SKM-1 treated with dmso at 0.1 percent for 144 hours (cell line): ENCODE results near the gene RXFP4.
"Not testable (repeated sequence)": the region's sequence is repeated elsewhere in the genome, so short reads cannot be mapped to it uniquely, and the experiment has no call there.

Source experiments
- DNase-seq: peaks from one replicate; lab custom pipeline; 2025; ENCODE audit not compliant: unreplicated experiment; lab: John Stamatoyannopoulos, UW

RXFP4 gene

GRCh38 chr1:155940993-155941844 is at the start of gene RXFP4:
Gene RXFP4 (plus strand): TSS chr1:155941638. CDS start chr1:155941710, 72 bp downstream.
- peak; percentile 55 for DNase-seq

DNA sequence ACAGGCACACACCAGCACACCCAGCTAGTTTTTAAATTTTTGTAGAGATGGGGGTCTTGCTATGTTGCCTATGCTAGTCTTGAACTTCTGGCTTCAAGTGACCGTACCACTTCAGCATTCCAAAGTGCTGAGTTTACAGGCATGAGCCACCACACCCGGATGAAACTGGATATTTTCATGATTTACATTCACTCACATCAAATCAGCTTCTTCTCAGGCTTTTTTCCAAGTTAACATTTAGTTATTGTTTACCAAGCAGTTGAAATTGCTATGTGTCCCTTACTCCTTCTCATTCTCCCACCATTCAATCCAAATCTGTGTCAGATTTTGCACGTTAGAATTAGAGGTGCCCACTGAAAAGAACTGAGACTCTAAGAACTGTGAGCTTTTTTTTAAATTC is 48.6 kb upstream of the RXFP4 start:
- DNase-seq: no peak

DNA sequence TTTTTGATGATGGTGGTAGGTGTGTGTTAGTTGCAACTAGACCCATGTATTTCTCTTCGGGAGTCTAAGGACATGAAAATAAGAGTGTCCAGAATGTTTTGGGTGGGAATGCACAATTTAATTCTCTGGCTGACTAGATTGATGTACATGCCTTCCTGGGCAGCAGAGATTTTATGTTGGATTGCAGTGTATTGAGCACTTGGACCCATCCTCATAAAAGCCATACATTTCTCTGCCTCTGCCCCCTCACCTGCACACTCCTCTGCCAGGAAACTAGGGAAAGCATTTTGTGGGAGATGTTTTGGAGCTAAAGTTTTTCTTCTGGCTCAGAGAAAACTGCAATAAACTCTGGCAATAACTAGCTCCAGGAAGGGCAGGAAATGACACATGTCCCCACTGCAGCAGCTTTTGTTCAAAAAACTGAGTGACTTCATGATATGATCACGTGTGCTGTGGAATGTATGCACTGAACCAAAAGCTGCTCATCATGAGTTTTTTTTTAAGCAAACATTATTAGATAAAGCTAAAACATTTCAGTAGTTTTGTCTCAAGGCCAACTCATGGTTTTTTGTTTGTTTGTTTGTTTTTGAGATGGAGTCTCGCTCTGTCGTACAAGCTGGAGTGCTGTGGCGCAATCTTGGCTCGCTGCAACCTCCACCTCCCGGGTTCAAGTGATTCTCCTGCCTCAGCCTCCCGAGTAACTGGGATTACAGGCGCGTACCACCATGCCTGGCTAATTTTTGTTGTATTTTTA is 47.9 kb upstream of the RXFP4 start:
- no peak for DNase-seq

GRCh38 chr1:155895617-155896016 is 45.8 kb upstream of the RXFP4 start:
- DNase-seq: not testable (repeated sequence)

- DNase-seq: not testable (repeated sequence)
Measured at GRCh38 chr1:155896476-155896875, 45.0 kb upstream of the RXFP4 start.

DNA sequence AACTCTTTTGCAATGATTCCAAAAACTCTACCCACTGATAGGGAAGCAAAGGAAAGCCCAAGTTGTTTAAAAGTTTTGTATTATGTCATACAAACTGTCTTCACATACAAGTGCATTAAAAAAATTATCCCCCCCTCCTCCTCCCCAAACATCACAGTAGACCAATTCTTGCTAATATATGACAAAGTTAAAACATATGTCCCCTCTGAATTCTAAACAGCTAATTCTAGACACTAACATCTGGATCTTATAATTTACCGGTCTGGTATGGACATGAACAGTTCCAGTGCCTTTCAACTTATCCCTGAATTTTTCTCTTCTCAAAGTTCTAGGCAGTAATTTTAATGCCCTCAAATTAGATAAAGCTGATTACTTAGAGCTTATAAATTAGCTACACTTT is 43.7 kb upstream of the RXFP4 start:
- DNase-seq: no peak

DNA sequence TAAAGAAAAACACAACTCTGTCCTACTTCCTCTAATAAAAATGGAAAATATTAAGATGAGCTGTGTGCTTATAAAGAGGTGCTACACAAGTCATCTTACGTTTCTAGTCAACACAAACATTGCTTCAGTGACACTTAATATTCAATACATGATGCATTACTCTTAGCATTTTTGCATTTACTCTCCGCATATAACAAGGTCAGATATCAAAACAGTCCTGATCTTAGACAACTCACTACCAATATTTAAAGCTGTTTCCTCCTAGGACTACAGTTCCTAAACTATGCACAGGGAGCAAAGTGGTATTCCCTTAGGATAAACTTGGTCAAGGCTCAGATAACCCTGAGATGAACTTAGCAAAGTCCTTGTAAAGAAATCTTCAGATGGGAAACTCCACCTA is 42.5 kb upstream of the RXFP4 start:
- no peak for DNase-seq

GRCh38 chr1:155899683-155900082 is 41.8 kb upstream of the RXFP4 start:
- DNase-seq: no peak

GRCh38 chr1:155900161-155900560 is 41.3 kb upstream of the RXFP4 start:
- no peak for DNase-seq

DNA sequence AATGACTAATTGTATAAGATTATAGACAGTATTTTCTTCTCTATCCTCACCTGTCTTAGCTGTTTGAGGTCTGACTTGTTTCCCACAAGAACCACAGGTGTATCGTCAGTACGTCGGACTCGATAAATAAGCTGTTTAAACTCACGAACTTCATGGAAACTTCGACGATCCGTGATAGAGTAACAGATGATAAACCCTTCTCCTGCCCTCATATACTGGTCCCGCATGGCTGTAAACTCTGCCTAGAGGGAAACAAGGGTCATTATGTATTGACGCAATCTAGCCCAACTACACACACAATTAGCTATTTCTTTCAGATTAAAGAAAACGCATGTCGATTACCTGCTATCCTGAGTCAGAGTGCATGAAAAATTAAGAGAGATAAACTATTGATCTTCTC is 37.2 kb upstream of the RXFP4 start:
- no peak for DNase-seq

- DNase-seq: peak; percentile 87
Measured at GRCh38 chr1:155909894-155910293, 31.5 kb upstream of the RXFP4 start.

- DNase-seq: no peak
Measured at GRCh38 chr1:155910621-155911121, 30.8 kb upstream of the RXFP4 start.

- peak; percentile 88 for DNase-seq
Measured at GRCh38 chr1:155911156-155912055, 30.0 kb upstream of the RXFP4 start, which contains the start of gene RIT1. Gene RIT1 (minus strand): TSS chr1:155911349. CDS start chr1:155910761, 588 bp downstream.

DNA sequence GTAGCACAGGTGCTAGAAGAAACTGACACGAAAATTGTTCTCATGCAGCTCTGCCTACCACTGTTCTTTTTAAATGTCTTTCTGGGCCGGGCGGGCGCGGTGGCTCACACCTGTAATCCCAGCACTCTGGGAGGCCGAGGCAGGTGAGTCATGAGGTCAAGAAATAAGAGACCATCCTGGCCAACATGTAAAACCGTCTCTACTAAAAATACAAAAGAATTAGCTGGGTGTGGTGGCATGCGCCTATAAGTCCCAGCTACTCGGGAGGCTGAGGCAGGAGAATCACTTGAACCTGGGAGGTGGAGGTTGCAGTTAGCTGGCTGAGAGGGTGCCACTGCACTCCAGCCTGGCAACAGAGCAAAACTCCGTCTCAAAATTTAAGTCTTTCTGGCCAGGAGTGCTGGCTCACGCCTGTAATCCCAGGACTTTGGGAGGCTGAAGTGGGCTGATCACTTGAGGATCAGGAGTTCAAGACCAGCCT is 29.3 kb upstream of the RXFP4 start:
- DNase-seq: no peak

GRCh38 chr1:155913969-155914757 is 27.3 kb upstream of the RXFP4 start:
- DNase-seq: no peak

- DNase-seq: no peak
Measured at GRCh38 chr1:155918660-155919059, 22.8 kb upstream of the RXFP4 start.

- DNase-seq: no peak
Measured at GRCh38 chr1:155919801-155920200, 21.6 kb upstream of the RXFP4 start.

- no peak for DNase-seq
Measured at GRCh38 chr1:155920717-155921116, 20.7 kb upstream of the RXFP4 start.

- no peak for DNase-seq
Measured at GRCh38 chr1:155925506-155925905, 15.9 kb upstream of the RXFP4 start.

DNA sequence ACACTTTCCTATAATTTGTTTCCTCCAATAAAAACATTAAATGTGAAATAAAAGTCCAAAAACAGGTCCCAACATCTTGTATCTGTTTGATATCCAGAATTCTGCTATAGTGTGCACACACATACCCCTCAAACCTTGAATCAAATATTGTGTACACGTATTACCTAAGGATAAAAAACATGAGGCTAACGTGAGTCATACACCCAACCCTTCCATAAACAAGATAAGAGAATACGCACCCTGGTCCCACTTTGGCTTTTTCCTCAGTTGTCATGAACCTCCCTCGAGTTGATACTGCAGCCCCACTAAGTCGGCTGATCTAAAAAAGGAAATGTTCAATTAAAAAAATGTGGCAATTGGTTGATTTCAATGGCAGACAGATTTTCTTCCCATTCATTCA is 12.4 kb upstream of the RXFP4 start:
- DNase-seq: no peak
